ENCODE measurements around the gene SARM1. TPM values are rescaled to one million over a fixed set of nuclear protein-coding genes. Genes with fewer than 3 reads are reported as not detected.
A peak's percentile ranks its signal among the peaks of the same experiment; 100 is the strongest.

The SARM1 gene
- total and polyA plus RNA-seq, 2 of the 13 experiments (the other 11 are each of a cell fraction or from before 2014, with no cell fraction given), result 0.73 to 0.86 TPM

- TF ChIP-seq ZNF75D (CRISPR knock-in tag; IDR thresholded peaks at IDR 0.05; ENCODE audit: borderline replicate concordance), result no peak
- TF ChIP-seq RAD21 (CRISPR knock-in tag; IDR thresholded peaks at IDR 0.05), result no peak; the same call in 1 of the 2 replicates
- TF ChIP-seq AGO1 (IDR thresholded peaks at IDR 0.05; ENCODE audit: low read depth, low read length, poor library complexity, severe bottlenecking), result no peak
- peak in 1 of 2 experiments; percentile 52; a peak in 2 of 4 replicates for TF ChIP-seq HMGXB4 (CRISPR knock-in tag; IDR thresholded peaks at IDR 0.05; ENCODE audit: borderline replicate concordance in 1 of 2, low read depth in 1 of 2)
- no peak; the same call in 1 of the 2 replicates for TF ChIP-seq ZBTB7A (CRISPR knock-in tag; IDR thresholded peaks at IDR 0.05)
- TF ChIP-seq ZBTB42 (CRISPR knock-in tag; IDR thresholded peaks at IDR 0.05), result 0 out of 2 replicates have a peak, but pooled peaks have one; percentile 25
- TF ChIP-seq MATR3 (CRISPR knock-in tag; IDR thresholded peaks at IDR 0.05), result no peak
- no peak for TF ChIP-seq YEATS4 (CRISPR knock-in tag; IDR thresholded peaks at IDR 0.05; ENCODE audit: borderline replicate concordance)
- TF ChIP-seq ZBTB26 (CRISPR knock-in tag; IDR thresholded peaks at IDR 0.05; ENCODE audit: borderline replicate concordance), result no peak
- no peak for TF ChIP-seq NONO (IDR thresholded peaks at IDR 0.05)
- TF ChIP-seq NONO (CRISPR knock-in tag; conservative IDR thresholded peaks at IDR 0.05), result no peak
- TF ChIP-seq ZKSCAN5 (CRISPR knock-in tag; IDR thresholded peaks at IDR 0.05), result no peak
- TF ChIP-seq CHD4 (IDR thresholded peaks at IDR 0.05; ENCODE audit: borderline replicate concordance, low read length), result no peak
- TF ChIP-seq ZFP1 (CRISPR knock-in tag; IDR thresholded peaks at IDR 0.05), result no peak
- no peak for TF ChIP-seq ZNF180 (CRISPR knock-in tag; IDR thresholded peaks at IDR 0.05; ENCODE audit: borderline replicate concordance, low read depth)
- TF ChIP-seq ZC3H4 (CRISPR knock-in tag; IDR thresholded peaks at IDR 0.05; ENCODE audit: borderline replicate concordance), result no peak
- TF ChIP-seq ZNF609 (CRISPR knock-in tag; IDR thresholded peaks at IDR 0.05; ENCODE audit: borderline replicate concordance), result no peak
- no peak for TF ChIP-seq XRCC5 (optimal IDR thresholded peaks at IDR 0.05; ENCODE audit: low read length)
- TF ChIP-seq DPF2 (CRISPR knock-in tag; IDR thresholded peaks at IDR 0.05; ENCODE audit: borderline replicate concordance, low read depth), result 0 out of 2 replicates have a peak, but pooled peaks have one; percentile 7
- 0 out of 2 replicates have a peak, but pooled peaks have one; percentile 38 for TF ChIP-seq ZNF546 (CRISPR knock-in tag; conservative IDR thresholded peaks at IDR 0.05)
Measured at GRCh38 chr17:28369684-28370034, 1.8 kb upstream of the SARM1 start (continued).
